Measurements from ENCODE around the gene ZNF611. TPM values are rescaled to one million over a fixed set of nuclear protein-coding genes. Genes with fewer than 3 reads are reported as not detected.
"Not testable (repeated sequence)": the region's sequence is repeated elsewhere in the genome, so short reads cannot be mapped to it uniquely, and the experiment has no call there.

The ZNF611 gene
- 16.6 TPM for total RNA-seq (2021; ENCODE audit: unreplicated experiment)
- polyA plus RNA-seq (2012; ENCODE audit: insufficient read length), result 2.6 TPM
- percentile 65 among the genes with signal in this experiment for Bru-seq, nascent RNA
- percentile 82 among the genes with signal in this experiment for BruChase-seq, experiment 1, labeled RNA remaining after a 2-hour chase
- percentile 82 among the genes with signal in this experiment for BruChase-seq, experiment 2, labeled RNA remaining after a 6-hour chase
- long read RNA-seq, full-length matches to known transcripts, result 3 of 19 reads
- long read RNA-seq, partial matches to known transcripts, result 0 of 19 reads
- long read RNA-seq, other reads (novel, unspliced or antisense), result 16 of 19 reads

- Histone ChIP-seq H3K36me3 (ENCODE audit: control insufficient read depth, insufficient read depth, low read length) (no peaks in the 10 kb centered on the region), H3K27me3 (ENCODE audit: control insufficient read depth, insufficient read depth, low read length) (no peaks in the 10 kb centered on the region), H3K9me3 (ENCODE audit: control insufficient read depth, insufficient read depth, low read depth, low read length) (no peaks in the 10 kb centered on the region), H3K4me3 (ENCODE audit: low read depth in 2 of 2, low read length in 2 of 2) (peak within 1 kb of the TSS; percentile 87 to 93), H3K4me1 (ENCODE audit: control insufficient read depth, insufficient read depth, low read length) (no peaks in the 10 kb centered on the region; the same call in none of the 2 replicates), H3K27ac (ENCODE audit: low read length) (peak within 1 kb of the TSS; percentile 85)
- TF ChIP-seq CTCF (IDR thresholded peaks at IDR 0.05) (peak; percentile 67), POLR2AphosphoS5 (IDR thresholded peaks at IDR 0.05; ENCODE audit: low read depth, low read length) (peak; percentile 92), SIN3A (IDR thresholded peaks at IDR 0.05; ENCODE audit: borderline replicate concordance, insufficient read depth, low read depth, low read length) (no peak)
- DNase-seq (ENCODE audit: low read depth, low spot score) (no peak), ATAC-seq (peak; percentile 98)
- ChIA-PET POLR2A (no interaction called here), CTCF (interaction anchor here (0.6 kb wide), 1 partner anchor 1078 kb away, joined by 3 read pairs; no protein-coding TSS in a partner anchor)
- no TSS peak for BruUV-seq (replicated peaks)
- in situ Hi-C loops (cut with HindIII; ENCODE audit: low pct_unique_long_range_greater_than_20kb, low sequenced_read_pairs) (no loop called here), intact Hi-C loops (cut with micrococcal nuclease; ENCODE audit: unreplicated experiment) (no loop called here)
Observed at GRCh38 chr19:52734893-52735661, at the start of gene ZNF611. Gene ZNF611 (minus strand): TSS chr19:52735044. CDS start chr19:52715894, 19,150 bp downstream.

- H3K4me3 ChIP-seq (ENCODE audit: low read depth in 2 of 2, low read length in 2 of 2); H3K36me3 ChIP-seq (ENCODE audit: control insufficient read depth, insufficient read depth, low read length); in situ Hi-C loops (cut with HindIII; ENCODE audit: low pct_unique_long_range_greater_than_20kb, low sequenced_read_pairs); H3K9me3 ChIP-seq (ENCODE audit: control insufficient read depth, insufficient read depth, low read depth, low read length); BruUV-seq (replicated peaks); H3K27me3 ChIP-seq (ENCODE audit: control insufficient read depth, insufficient read depth, low read length); DNase-seq (ENCODE audit: low read depth, low spot score); H3K4me1 ChIP-seq (ENCODE audit: control insufficient read depth, insufficient read depth, low read length); intact Hi-C loops (cut with micrococcal nuclease; ENCODE audit: unreplicated experiment); H3K27ac ChIP-seq (ENCODE audit: low read length); POLR2A ChIA-PET; CTCF ChIA-PET; ATAC-seq: not testable (repeated sequence)
Observed at GRCh38 chr19:52782864-52783263, 48.0 kb upstream of the ZNF611 start.

- no peaks in the 10 kb centered on the region for H3K36me3 ChIP-seq (ENCODE audit: control insufficient read depth, insufficient read depth, low read length)
- no peak overlapping the region for H3K4me3 ChIP-seq (ENCODE audit: low read depth in 2 of 2, low read length in 2 of 2)
- ATAC-seq, result no peak
- H3K27ac ChIP-seq (ENCODE audit: low read length), result no peak overlapping the region
- BruUV-seq (replicated peaks), result no TSS peak
- intact Hi-C loops (cut with micrococcal nuclease; ENCODE audit: unreplicated experiment), result no loop called here
- no peak for TF ChIP-seq SIN3A (IDR thresholded peaks at IDR 0.05; ENCODE audit: borderline replicate concordance, insufficient read depth, low read depth, low read length)
- TF ChIP-seq TCF7L2 (IDR thresholded peaks at IDR 0.05; ENCODE audit: low read depth, low read length), result no peak
- no peak for TF ChIP-seq CTCF (IDR thresholded peaks at IDR 0.05)
- no peak for TF ChIP-seq REST (IDR thresholded peaks at IDR 0.05; ENCODE audit: insufficient read depth in 1 of 2, low read depth in 2 of 2, low read length in 1 of 2)
- no peak for TF ChIP-seq POLR2AphosphoS5 (IDR thresholded peaks at IDR 0.05; ENCODE audit: low read depth, low read length)
- ChIA-PET CTCF (no interaction called here), POLR2A (no interaction called here)
- in situ Hi-C loops (cut with HindIII; ENCODE audit: low pct_unique_long_range_greater_than_20kb, low sequenced_read_pairs), result no loop called here
- H3K27me3 ChIP-seq (ENCODE audit: control insufficient read depth, insufficient read depth, low read length), result no peaks in the 10 kb centered on the region
- no peaks in the 10 kb centered on the region for H3K4me1 ChIP-seq (ENCODE audit: control insufficient read depth, insufficient read depth, low read length)
- DNase-seq (ENCODE audit: low read depth, low spot score), result no peak
- no peaks in the 10 kb centered on the region for H3K9me3 ChIP-seq (ENCODE audit: control insufficient read depth, insufficient read depth, low read depth, low read length)
Observed at GRCh38 chr19:52778811-52779210, 44.0 kb upstream of the ZNF611 start.

GRCh38 chr19:52756447-52756846 is 21.6 kb upstream of the ZNF611 start:
- H3K4me1 ChIP-seq (ENCODE audit: control insufficient read depth, insufficient read depth, low read length); H3K4me3 ChIP-seq (ENCODE audit: low read depth in 2 of 2, low read length in 2 of 2); DNase-seq (ENCODE audit: low read depth, low spot score); intact Hi-C loops (cut with micrococcal nuclease; ENCODE audit: unreplicated experiment); CTCF ChIA-PET; ATAC-seq; in situ Hi-C loops (cut with HindIII; ENCODE audit: low pct_unique_long_range_greater_than_20kb, low sequenced_read_pairs); POLR2A ChIA-PET; H3K36me3 ChIP-seq (ENCODE audit: control insufficient read depth, insufficient read depth, low read length); H3K27me3 ChIP-seq (ENCODE audit: control insufficient read depth, insufficient read depth, low read length); BruUV-seq (replicated peaks); H3K27ac ChIP-seq (ENCODE audit: low read length); H3K9me3 ChIP-seq (ENCODE audit: control insufficient read depth, insufficient read depth, low read depth, low read length): not testable (repeated sequence)
